ENCODE results near the gene LRRC74A. TPM values are rescaled to one million over a fixed set of nuclear protein-coding genes. Genes with fewer than 3 reads are reported as not detected.

Gene LRRC74A
- total and polyA plus RNA-seq, 2 of the 4 experiments (the other 2 are of a cell fraction) = not detected

GRCh38 chr14:76830556-76830955, 4.3 kb downstream of the LRRC74A start:
- Histone ChIP-seq H2BK20ac (ENCODE audit: low read depth, low read length) (no peak overlapping the region), H2AK5ac (ENCODE audit: low read depth, low read length) (no peak overlapping the region), H2BK120ac (ENCODE audit: low read depth, low read length) (no peak overlapping the region), H2AK9ac (replicated peaks; ENCODE audit: low read depth, low read length, poor library complexity) (no peak overlapping the region), H3K9me1 (ENCODE audit: insufficient read depth, low read length) (no peaks in the 10 kb centered on the region), H3K36me3 (ENCODE audit: control insufficient read depth, insufficient read depth, low read length) (no peaks in the 10 kb centered on the region), H3K9ac (ENCODE audit: low read depth, low read length) (no peak overlapping the region), H3K14ac (replicated peaks; ENCODE audit: low read depth, low read length) (no peak overlapping the region), H3K4me3 (ENCODE audit: insufficient read depth, low read depth, low read length) (no peak overlapping the region), H3K79me1 (ENCODE audit: low read depth in 1 of 2, low read length in 2 of 2) (no peaks in the 10 kb centered on the region), H3K4me1 (ENCODE audit: control insufficient read depth, insufficient read depth, low read length) (no peaks in the 10 kb centered on the region), H3K23ac (ENCODE audit: low read depth, low read length) (no peak overlapping the region), H3K18ac (ENCODE audit: low read depth, low read length) (no peak overlapping the region), H2BK15ac (ENCODE audit: low read depth, low read length) (no peak overlapping the region), H2AFZ (replicated peaks; ENCODE audit: low read length, poor library complexity) (no peak overlapping the region), H3K4me2 (ENCODE audit: low read depth, low read length) (no peak overlapping the region), H4K8ac (ENCODE audit: low read depth in 2 of 2, low read length in 2 of 2) (no peak overlapping the region), H4K91ac (ENCODE audit: insufficient read depth, low read depth, low read length) (no peak overlapping the region), H3K27ac (ENCODE audit: insufficient read depth, low read length) (no peak overlapping the region), H3K27me3 (ENCODE audit: control insufficient read depth, insufficient read depth, low read length) (peaks cover 22% of the 10 kb centered on the region), H4K20me1 (ENCODE audit: insufficient read depth, low read length) (no peaks in the 10 kb centered on the region), H3K56ac (ENCODE audit: extremely low read depth, insufficient read depth, low read length) (no peak overlapping the region), H3K9me3 (ENCODE audit: control insufficient read depth, insufficient read depth, low read length) (no peaks in the 10 kb centered on the region), H2BK5ac (ENCODE audit: low read depth, low read length, poor library complexity, severe bottlenecking) (no peak overlapping the region), H3K4ac (ENCODE audit: low read depth, low read length) (no peak overlapping the region), H4K5ac (ENCODE audit: low read depth, low read length) (no peak overlapping the region)
- WGBS, 2 experiments (ENCODE audit: extremely low coverage in 2 of 2, insufficient read length in 1 of 2) = no CpG with 5 or more reads among the region's 4 CpGs
- no peak for DNase-seq
- BruUV-seq (replicated peaks) = no TSS peak
- dilution Hi-C loops (cut with HindIII; ENCODE audit: low sequenced_read_pairs, unreplicated experiment) (no loop called here), intact Hi-C loops (cut with micrococcal nuclease) (no loop called here), in situ Hi-C loops (cut with MboI; ENCODE audit: low sequenced_read_pairs) (no loop called here)
- ATAC-seq (ENCODE audit: low read depth) = no peak
- CTCF ChIA-PET = no interaction called here
- TF ChIP-seq, protein P1, sequence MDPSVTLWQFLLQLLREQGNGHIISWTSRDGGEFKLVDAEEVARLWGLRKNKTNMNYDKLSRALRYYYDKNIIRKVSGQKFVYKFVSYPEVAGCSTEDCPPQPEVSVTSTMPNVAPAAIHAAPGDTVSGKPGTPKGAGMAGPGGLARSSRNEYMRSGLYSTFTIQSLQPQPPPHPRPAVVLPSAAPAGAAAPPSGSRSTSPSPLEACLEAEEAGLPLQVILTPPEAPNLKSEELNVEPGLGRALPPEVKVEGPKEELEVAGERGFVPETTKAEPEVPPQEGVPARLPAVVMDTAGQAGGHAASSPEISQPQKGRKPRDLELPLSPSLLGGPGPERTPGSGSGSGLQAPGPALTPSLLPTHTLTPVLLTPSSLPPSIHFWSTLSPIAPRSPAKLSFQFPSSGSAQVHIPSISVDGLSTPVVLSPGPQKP (IDR thresholded peaks at IDR 0.05; ENCODE audit: borderline replicate concordance, low read depth, low read length) = no peak
- no peak for TF ChIP-seq FOS (IDR thresholded peaks at IDR 0.05; ENCODE audit: low read depth, low read length)
- TF ChIP-seq USF2 (IDR thresholded peaks at IDR 0.05; ENCODE audit: low read depth, low read length) = no peak
- no peak for TF ChIP-seq CEBPB (IDR thresholded peaks at IDR 0.05; ENCODE audit: low read depth, low read length)
- TF ChIP-seq NFE2L2 (IDR thresholded peaks at IDR 0.05; ENCODE audit: low read depth, low read length) = no peak
- TF ChIP-seq RAD21 (IDR thresholded peaks at IDR 0.05; ENCODE audit: low read length) = no peak
- TF ChIP-seq CHD1 (IDR thresholded peaks at IDR 0.05; ENCODE audit: low read depth, low read length) = no peak
- TF ChIP-seq POLR2A (IDR thresholded peaks at IDR 0.05; ENCODE audit: low read depth, low read length) = no peak
- no peak for TF ChIP-seq MXI1 (IDR thresholded peaks at IDR 0.05; ENCODE audit: borderline replicate concordance, low read depth, low read length)
- TF ChIP-seq MAZ (IDR thresholded peaks at IDR 0.05; ENCODE audit: borderline replicate concordance, low read depth, low read length) = no peak
- no peak for TF ChIP-seq BHLHE40 (IDR thresholded peaks at IDR 0.05; ENCODE audit: low read depth, low read length)
- TF ChIP-seq CTCF (conservative IDR thresholded peaks at IDR 0.05; ENCODE audit: low read depth, low read length) = no peak
- POLR2A ChIA-PET (ENCODE audit: unreplicated experiment) = interaction anchor here (0.6 kb wide), 1 partner anchor 9 kb away, joined by 3 read pairs; no protein-coding TSS in a partner anchor

Measured in IMR-90 (cell line).